Neural crest cell (in vitro differentiated cells): ENCODE data around the gene ARMH1. TPM values are rescaled to one million over a fixed set of nuclear protein-coding genes. Genes with fewer than 3 reads are reported as not detected.

Source experiments
- DNase-seq: peaks from one replicate; pipeline ENCODE4 v3.0.0; 2021; ENCODE audit warnings: low read depth, mixed read lengths, low spot score
- H3K27ac Mint-ChIP-seq: one replicate; pipeline ENCODE4 v1.8.0; 2021; ENCODE audit warnings: mild to moderate bottlenecking, mixed read lengths; ENCODE audit not compliant: unreplicated experiment
- H3K27me3 Mint-ChIP-seq: 2 replicates; pipeline ENCODE4 v1.8.0; 2021; ENCODE audit warnings: low read depth, mild to moderate bottlenecking, mixed read lengths
- H3K36me3 Mint-ChIP-seq: 2 replicates; pipeline ENCODE4 v1.8.0; 2021; ENCODE audit warnings: low read depth, mild to moderate bottlenecking, mixed read lengths
- H3K4me1 Mint-ChIP-seq: 2 replicates; pipeline ENCODE4 v1.8.0; 2021; ENCODE audit warnings: mixed read lengths
- H3K4me3 Mint-ChIP-seq: one replicate; pipeline ENCODE4 v1.8.0; 2021; ENCODE audit warnings: mild to moderate bottlenecking, mixed read lengths
- H3K9me3 Mint-ChIP-seq: 2 replicates; pipeline ENCODE4 v1.8.0; 2021; ENCODE audit warnings: mixed read lengths
- total RNA-seq: library from RNA; stranded (reverse); gene quantifications from 2 replicates; pipeline ENCODE4 v1.2.1, GENCODE V29; 2021
- TF ChIP-seq, protein P1 (sequence below): fragments of 200-600 bp; sonication (generic); conservative IDR thresholded peaks from 2 replicates; pipeline ENCODE4 v1.5.0; 2021; ENCODE audit warnings: antibody characterized with exemption, mild to moderate bottlenecking

ARMH1 gene
- total RNA-seq, 1 donor from 2014 or later: 5.6 TPM

DNA sequence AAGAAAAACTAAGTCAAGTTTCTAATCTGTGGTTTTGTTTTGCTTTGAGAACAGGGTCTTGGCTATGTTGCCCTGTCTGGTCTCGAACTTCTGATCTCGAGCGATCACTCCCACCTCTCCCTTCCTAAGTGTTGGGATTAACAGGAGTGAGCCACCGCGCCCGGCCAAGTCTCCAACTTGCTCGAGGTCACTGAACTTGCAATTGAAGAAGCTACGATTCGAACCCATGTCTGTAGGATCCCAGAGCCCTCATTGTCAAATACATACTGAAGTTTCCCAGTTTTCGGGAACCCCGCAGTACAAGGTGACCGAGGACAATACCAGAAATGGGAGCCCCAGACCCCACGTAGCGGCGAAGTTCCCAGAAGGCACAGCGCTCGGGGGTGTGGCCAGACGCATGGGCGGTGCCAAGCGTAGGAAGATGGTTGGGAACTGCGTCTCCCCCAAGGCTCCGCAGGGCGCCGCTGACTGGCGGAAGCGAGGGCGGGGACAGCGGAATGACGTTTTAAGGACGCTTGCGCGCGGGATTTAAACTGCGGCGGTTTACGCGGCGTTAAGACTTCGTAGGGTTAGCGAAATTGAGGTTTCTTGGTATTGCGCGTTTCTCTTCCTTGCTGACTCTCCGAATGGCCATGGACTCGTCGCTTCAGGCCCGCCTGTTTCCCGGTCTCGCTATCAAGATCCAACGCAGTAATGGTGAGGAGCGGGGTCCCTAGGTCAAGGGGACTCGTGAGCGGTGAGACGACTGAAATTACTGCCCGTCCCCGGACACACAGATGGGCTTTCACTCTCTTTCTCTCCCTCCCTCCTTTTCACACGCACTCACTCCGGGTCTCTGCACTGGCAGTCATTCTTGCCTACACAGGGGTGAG, 65.0 kb downstream of the ARMH1 start, which contains the start of gene KIF2C:
KIF2C (plus strand) TSS at position 531 of the 872 bp plus-strand sequence; CDS start at position 627, 96 bp downstream.
- Mint-ChIP-seq H3K4me3 (peak within 1 kb of the TSS; percentile 98), H3K36me3 (peaks cover 8% of the 10 kb centered on the region), H3K4me1 (peaks cover 33% of the 10 kb centered on the region), H3K27me3 (no peaks in the 10 kb centered on the region), H3K9me3 (no peaks in the 10 kb centered on the region), H3K27ac (peak within 1 kb of the TSS; percentile 99)
- TF ChIP-seq, protein P1, sequence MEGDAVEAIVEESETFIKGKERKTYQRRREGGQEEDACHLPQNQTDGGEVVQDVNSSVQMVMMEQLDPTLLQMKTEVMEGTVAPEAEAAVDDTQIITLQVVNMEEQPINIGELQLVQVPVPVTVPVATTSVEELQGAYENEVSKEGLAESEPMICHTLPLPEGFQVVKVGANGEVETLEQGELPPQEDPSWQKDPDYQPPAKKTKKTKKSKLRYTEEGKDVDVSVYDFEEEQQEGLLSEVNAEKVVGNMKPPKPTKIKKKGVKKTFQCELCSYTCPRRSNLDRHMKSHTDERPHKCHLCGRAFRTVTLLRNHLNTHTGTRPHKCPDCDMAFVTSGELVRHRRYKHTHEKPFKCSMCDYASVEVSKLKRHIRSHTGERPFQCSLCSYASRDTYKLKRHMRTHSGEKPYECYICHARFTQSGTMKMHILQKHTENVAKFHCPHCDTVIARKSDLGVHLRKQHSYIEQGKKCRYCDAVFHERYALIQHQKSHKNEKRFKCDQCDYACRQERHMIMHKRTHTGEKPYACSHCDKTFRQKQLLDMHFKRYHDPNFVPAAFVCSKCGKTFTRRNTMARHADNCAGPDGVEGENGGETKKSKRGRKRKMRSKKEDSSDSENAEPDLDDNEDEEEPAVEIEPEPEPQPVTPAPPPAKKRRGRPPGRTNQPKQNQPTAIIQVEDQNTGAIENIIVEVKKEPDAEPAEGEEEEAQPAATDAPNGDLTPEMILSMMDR: no peak
- peak; percentile 92 for DNase-seq

DNA sequence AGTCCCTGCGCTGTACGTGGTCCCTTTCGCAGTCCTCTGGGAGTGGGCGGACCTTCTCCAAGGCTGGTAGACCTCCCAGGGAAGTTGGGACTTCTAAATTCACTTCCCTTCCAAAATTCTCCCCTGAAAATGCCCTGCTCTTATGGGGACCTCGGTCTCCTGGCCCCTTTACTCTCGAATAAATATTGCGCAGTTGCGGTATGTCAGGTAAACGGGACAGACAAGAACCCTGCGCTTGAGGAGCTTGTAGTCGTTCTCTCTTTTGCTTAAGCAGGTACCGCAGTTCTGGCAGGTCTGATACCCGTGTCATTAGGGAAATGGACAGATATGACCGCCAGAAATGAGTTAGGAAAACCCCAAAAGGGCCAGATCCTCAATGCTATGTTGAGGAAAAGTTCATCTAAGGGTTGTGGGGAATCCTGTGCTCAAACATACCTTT, 65.7 kb downstream of the ARMH1 start:
- H3K36me3 Mint-ChIP-seq: peaks cover 8% of the 10 kb centered on the region
- no peaks in the 10 kb centered on the region for H3K27me3 Mint-ChIP-seq
- no peak for DNase-seq
- no peaks in the 10 kb centered on the region for H3K9me3 Mint-ChIP-seq
- H3K4me3 Mint-ChIP-seq: peak overlapping the region; percentile 98
- peak overlapping the region; percentile 99 for H3K27ac Mint-ChIP-seq
- TF ChIP-seq, protein P1: no peak
- H3K4me1 Mint-ChIP-seq: peaks cover 33% of the 10 kb centered on the region

DNA sequence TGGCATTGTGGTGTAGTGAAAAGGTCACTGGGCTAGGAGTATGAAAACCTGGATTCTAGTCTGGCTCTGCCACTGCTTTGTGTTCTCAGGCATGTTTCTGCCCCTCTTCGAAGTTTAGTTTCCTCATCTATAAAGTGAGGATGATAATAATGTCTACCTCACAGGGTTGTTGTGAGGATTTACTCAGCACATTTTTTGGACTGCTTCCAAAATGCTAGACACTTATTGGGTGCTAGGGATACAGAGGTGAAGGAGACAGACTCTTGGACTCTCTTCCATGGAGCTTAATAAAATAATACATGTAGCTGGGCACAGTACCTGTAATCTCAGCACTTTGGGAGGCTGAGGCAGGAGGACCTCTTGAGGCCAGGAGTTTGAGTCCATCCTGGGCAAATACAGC, 68.7 kb downstream of the ARMH1 start:
- Mint-ChIP-seq H3K4me1 (peaks cover 33% of the 10 kb centered on the region), H3K27me3 (no peaks in the 10 kb centered on the region), H3K4me3 (peak overlapping the region; percentile 81), H3K9me3 (no peaks in the 10 kb centered on the region), H3K27ac (peak overlapping the region; percentile 12), H3K36me3 (peaks cover 15% of the 10 kb centered on the region)
- DNase-seq: no peak
- TF ChIP-seq, protein P1: no peak

DNA sequence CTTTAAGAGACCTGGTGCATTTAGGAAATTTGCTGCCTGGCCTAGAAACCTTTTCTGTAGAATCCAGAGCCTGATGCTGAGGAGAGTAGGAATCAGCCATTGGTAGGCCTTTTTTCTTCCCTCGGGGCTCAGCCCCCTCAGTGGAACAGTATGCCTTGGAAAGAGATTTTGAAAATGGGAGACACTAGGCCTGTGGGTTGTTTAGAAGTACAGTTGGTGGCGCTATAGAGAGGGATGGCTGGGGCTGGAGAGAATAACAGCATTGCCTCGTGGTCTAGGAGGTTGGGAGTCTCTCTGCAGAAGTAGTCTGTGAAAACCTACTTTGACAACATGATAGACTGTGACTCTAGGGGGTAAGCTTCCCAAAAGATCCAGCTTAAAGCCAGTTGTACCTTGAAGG, 73.4 kb downstream of the ARMH1 start:
- no peak overlapping the region for H3K27ac Mint-ChIP-seq
- TF ChIP-seq, protein P1: no peak
- H3K4me1 Mint-ChIP-seq: peaks cover 9% of the 10 kb centered on the region
- H3K4me3 Mint-ChIP-seq: peak overlapping the region; percentile 31
- DNase-seq: no peak
- peaks cover 17% of the 10 kb centered on the region for H3K36me3 Mint-ChIP-seq
- H3K27me3 Mint-ChIP-seq: no peaks in the 10 kb centered on the region
- H3K9me3 Mint-ChIP-seq: no peaks in the 10 kb centered on the region

DNA sequence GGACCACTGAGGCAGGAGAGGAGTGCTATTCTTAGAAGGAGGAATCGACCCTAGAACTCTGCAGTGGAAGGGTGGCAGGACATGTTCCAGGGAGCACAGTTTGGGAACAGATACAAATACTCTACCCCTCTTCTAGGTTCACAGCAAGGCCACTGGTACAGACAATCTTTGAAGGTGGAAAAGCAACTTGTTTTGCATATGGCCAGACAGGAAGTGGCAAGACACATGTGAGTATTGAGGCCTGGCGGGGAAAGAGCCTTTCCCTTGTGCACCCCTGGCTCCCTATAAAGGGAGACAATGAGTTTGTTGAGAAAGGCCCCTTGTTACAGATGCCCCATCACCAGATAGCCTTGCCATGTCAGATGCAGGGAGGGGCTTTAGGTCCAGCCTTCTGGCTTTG, 82.9 kb downstream of the ARMH1 start:
- TF ChIP-seq, protein P1: no peak
- Mint-ChIP-seq H3K36me3 (peaks cover 10% of the 10 kb centered on the region), H3K27ac (no peak overlapping the region), H3K4me3 (no peak overlapping the region), H3K4me1 (no peaks in the 10 kb centered on the region), H3K9me3 (no peaks in the 10 kb centered on the region), H3K27me3 (no peaks in the 10 kb centered on the region)
- DNase-seq: no peak
